Measurements from ENCODE around the gene LIN7A.

DNA sequence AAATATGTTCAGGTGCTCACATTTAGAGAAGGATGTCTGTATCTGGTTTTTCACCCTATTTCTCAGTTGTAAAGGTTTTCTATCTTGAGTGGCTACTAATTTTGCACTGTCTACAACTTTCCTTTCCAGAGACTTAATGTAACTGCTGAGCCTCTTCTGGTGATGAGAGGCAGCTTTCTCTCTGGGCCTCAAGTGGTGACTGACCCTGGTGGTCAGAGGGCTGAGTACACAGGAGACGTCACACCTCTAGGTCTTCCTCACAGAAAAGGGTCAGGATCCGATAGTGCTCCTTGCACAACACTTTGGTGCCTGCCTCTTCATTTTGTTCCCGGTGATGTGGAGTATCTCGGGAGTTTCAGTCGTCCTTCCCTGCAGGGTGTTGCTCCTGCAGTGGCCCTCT, 76.8 kb downstream of the LIN7A start:
- TF ChIP-seq, protein P1, sequence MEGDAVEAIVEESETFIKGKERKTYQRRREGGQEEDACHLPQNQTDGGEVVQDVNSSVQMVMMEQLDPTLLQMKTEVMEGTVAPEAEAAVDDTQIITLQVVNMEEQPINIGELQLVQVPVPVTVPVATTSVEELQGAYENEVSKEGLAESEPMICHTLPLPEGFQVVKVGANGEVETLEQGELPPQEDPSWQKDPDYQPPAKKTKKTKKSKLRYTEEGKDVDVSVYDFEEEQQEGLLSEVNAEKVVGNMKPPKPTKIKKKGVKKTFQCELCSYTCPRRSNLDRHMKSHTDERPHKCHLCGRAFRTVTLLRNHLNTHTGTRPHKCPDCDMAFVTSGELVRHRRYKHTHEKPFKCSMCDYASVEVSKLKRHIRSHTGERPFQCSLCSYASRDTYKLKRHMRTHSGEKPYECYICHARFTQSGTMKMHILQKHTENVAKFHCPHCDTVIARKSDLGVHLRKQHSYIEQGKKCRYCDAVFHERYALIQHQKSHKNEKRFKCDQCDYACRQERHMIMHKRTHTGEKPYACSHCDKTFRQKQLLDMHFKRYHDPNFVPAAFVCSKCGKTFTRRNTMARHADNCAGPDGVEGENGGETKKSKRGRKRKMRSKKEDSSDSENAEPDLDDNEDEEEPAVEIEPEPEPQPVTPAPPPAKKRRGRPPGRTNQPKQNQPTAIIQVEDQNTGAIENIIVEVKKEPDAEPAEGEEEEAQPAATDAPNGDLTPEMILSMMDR (IDR thresholded peaks at IDR 0.05) = no peak
- TF ChIP-seq POLR2A (IDR thresholded peaks at IDR 0.05) = no peak

Measured in heart left ventricle (tissue), 13 donors.